LHCN-M2 (cell line): ENCODE measurements around the gene PLCG1. TPM values are rescaled to one million over a fixed set of nuclear protein-coding genes. Genes with fewer than 3 reads are reported as not detected.
A peak's percentile ranks its signal among the peaks of the same experiment; 100 is the strongest.

Source experiments
- DNase-seq: peaks from one replicate; pipeline ENCODE4 v3.0.0-alpha.2; 2012; ENCODE audit warnings: low read depth
- total RNA-seq: library from RNA; depleted of rRNA; stranded (reverse); fragments of >200 nt; gene quantifications from 2 replicates; pipeline ENCODE4 v1.2.3, GENCODE V29; 2014; rRNA removed

PLCG1 gene
- total RNA-seq, 1 experiment from 2014 or later = 81.2 TPM

DNA sequence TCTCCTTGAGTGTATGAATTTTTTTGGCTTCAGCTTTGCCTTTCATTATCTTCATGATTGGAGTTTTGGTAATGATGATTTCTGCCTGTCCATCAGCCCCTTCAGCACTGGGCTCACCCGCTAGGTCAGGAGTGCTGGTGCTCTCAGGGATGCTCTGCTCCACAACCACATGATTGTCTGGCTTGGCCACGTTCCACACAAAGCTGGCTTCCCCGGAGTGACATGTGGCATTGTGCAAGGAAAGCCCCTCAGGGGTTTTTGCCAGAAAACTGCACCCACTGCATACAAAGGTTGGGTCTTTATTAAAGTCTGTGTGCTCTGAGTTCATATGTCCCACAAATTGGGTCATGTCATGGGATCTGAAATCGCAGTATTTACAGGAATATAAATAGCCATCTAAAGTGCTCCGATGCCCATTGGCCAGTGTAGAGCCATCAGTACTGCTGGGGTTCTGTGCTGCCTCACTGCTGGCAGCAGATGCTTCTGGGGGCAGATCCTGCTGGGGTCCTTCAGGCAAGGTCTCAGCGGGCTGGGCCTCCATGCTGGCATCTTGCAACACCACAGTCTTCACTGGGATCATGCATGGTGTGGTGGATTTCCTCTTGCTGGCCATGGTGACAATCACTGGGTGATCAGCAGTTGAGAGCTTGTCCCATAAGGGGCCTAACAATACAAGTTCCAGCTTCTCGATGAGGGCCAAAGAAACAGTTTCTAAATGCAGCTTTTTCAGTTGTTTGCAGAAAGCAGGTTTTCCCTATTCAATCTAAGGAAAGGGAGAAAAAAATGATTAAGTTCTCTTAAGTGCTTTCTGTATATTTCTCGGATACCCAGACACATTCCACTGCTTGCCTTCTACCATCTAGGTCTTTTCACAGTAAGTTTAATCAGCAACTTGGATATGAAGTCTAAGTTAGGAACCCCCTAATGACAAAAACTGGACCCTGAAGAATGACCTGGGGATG lies 67.2 kb downstream of the PLCG1 start:
- DNase-seq = no peak

DNA sequence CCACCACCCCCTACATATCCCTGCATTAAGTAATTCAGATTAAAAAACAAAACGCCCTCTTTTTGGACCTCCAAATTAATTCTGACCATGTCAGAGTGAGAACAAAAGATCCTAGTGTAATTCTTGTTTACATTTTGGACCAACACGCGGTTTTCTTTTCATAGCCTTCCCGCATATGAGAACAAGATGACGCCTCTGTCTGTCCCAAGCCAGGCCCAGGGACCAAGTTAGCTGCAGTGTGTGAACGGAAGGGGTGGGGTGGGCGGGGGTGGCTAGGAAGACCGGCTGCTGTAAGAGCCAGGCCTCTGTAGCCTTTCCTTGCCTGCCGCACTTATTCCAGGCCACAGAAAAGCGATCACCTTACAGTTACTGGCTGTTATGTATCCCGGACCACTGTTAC lies 68.0 kb downstream of the PLCG1 start:
- DNase-seq = no peak

- peak; percentile 53 for DNase-seq
These were observed 75.9 kb downstream of the PLCG1 start for GRCh38 chr20:41213150-41213820.

- DNase-seq = no peak
These were observed 76.9 kb downstream of the PLCG1 start for GRCh38 chr20:41214202-41214601.

- DNase-seq = no peak
These were observed 77.3 kb downstream of the PLCG1 start for GRCh38 chr20:41214666-41215065.

- DNase-seq = no peak
These were observed 80.1 kb downstream of the PLCG1 start for GRCh38 chr20:41217422-41217821.

DNA sequence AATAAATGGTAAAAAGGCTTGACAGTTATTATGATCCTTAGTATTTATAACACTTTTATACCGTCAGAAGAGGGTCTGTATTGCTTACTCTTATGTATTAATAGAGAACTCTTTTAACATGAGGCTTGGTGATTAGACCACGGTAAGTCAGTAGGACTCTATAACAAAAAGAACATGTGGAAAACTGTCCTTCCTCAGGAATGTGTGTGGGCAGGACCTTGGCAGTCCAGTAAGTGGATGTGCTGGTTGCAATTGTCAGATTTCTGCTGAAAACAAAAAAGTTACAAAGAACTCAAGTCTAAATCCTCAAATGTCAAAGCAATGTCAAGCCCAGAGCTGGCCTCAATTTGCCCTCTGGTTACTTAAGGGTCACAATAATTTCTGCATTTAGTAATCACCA lies 81.1 kb downstream of the PLCG1 start:
- DNase-seq = peak; percentile 40

- DNase-seq = no peak
These were observed 82.5 kb downstream of the PLCG1 start for GRCh38 chr20:41219824-41220223.

DNA sequence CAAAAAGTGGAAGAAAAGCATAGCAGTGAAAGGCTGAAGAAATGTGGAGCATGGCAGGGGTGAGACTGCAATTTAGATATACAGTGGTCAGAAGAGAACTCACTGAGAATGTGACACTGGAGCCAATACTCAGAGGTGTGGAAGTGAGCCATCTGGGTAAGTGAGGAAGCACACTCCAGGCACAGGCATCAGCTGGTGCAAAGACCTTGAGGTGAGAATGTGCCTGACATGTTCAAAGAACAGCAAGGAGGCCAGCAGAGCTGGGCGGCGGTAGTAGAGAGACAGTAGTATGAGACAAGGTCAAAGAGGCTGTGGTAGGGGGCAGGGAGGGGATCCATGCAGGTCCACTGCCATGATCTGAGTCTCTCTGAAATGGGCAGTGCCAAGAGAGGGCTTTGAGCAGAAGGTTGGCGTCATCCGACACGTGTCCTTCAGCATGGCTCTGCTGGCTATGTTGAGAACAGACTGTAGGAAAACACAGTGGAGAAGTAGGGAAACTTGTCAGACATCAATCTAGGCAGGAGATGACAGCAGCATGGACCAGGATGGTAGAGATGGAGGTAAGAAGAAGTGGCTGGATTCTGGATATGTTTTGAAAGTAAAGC lies 84.4 kb downstream of the PLCG1 start:
- DNase-seq = no peak

DNA sequence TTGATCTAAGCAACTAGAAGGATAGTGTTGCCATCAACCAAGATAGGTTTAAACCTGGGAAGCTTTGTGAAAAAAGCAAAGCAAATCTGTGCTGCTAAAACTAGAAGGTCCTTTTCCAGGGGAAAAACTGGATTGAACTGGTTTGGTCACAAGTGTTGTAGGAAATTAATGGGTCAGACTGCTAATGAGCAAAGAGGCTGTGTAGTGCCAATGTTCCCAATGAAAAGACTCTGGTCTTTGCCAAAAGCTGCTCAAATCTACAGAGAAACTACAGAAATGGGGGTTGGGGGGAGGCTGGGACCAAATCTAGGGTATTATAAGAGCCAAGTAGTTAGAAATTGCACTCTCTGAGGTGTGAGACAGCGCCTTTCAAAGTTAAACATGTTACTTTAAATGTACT lies 85.0 kb downstream of the PLCG1 start:
- no peak for DNase-seq

DNA sequence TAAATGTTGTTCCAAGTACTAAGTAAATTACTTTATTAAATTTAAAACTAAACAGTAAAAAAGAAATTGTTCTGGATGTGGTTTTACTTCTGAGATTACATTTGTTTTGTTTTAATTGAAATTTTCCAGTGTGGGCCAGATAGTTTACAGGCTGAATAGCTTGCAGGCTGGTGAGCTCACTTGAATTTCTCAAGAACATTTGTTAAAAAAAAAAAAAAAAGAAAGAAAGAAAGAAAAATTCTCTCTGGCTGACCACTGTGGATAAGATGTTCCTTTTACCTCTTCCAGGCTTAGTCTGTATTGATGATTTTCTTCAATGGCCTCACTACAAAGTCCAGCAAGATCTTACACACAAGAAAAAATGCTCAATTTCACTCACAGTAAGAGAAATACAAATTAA lies 85.4 kb downstream of the PLCG1 start:
- no peak for DNase-seq

DNA sequence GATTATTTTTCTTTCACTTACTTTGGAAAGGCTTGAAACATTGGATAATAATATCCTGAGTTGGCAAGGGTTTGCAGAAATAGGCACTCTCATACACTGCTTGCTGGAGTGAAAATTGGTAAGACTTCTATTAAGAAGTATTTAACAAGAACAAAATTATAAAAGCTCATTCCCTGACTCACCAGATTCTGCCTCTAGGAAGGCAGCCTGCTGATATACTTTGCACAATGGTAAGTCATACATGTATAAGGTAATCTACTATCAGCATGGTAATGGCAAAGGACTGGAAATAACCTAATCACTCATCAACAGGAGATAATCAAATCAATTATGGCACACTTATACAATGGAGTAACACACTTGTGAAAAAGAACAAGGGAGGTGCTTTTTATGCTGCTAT lies 85.8 kb downstream of the PLCG1 start:
- DNase-seq = no peak

DNA sequence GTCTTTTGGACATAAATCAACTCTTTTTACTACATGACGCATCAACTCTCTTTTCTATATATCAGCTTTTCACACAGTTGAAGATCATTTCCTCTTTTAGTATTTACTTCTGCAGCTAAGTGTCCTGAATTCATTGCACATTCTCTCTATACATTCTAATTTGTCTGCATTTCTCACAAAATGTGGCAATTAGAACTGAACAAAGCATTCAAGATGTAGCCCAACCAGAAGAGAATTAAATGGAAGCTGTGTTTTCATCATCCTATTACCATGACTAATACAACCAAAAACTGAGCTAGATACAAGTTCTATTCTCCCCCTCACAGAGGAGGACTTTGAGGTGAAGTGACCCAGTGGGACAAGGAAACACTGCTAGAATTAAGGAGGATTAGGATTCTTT lies 86.9 kb downstream of the PLCG1 start:
- no peak for DNase-seq

DNA sequence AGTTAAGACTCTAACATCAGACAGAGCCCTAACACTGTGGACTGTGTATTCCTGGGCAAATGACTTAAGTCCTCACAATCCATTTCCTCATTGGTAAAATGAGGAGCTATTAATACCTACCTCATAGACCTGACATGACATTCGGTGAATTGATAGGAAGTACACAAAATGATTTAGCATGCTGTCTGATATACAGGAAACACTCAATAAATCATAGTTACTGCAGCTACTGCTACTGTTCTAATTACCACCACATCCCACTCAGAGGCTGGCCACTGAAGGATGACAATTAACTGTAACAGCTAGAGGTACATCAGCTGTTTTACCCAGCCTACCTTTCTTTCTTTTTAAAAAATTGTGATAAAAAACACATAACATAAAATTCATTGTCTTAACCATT lies 87.7 kb downstream of the PLCG1 start:
- no peak for DNase-seq

GRCh38 chr20:41226426-41226825 lies 89.1 kb downstream of the PLCG1 start:
- DNase-seq = no peak

Other genes starting within 250 kb of the PLCG1 start
- gene TOP1, start 108.7 kb upstream of the PLCG1 start, total RNA-seq = 29.7 and 37.4 TPM in 2 replicates
- 31.6 and 35.1 TPM in 2 replicates for gene ZHX3, start 180.2 kb downstream of the PLCG1 start, total RNA-seq
- 15.3 and 19.1 TPM in 2 replicates for gene LPIN3, start 203.3 kb downstream of the PLCG1 start, total RNA-seq
- not detected in 2 replicates for gene EMILIN3, start 229.3 kb downstream of the PLCG1 start, total RNA-seq